Measurements from ENCODE around the gene NCOA1. TPM values are rescaled to one million over a fixed set of nuclear protein-coding genes. Genes with fewer than 3 reads are reported as not detected.
"Not testable (repeated sequence)": the region's sequence is repeated elsewhere in the genome, so short reads cannot be mapped to it uniquely, and the experiment has no call there.

NCOA1 gene
- polyA plus RNA-seq, 3 donors: 7.3 to 30.2 (median 10.2) TPM

DNA sequence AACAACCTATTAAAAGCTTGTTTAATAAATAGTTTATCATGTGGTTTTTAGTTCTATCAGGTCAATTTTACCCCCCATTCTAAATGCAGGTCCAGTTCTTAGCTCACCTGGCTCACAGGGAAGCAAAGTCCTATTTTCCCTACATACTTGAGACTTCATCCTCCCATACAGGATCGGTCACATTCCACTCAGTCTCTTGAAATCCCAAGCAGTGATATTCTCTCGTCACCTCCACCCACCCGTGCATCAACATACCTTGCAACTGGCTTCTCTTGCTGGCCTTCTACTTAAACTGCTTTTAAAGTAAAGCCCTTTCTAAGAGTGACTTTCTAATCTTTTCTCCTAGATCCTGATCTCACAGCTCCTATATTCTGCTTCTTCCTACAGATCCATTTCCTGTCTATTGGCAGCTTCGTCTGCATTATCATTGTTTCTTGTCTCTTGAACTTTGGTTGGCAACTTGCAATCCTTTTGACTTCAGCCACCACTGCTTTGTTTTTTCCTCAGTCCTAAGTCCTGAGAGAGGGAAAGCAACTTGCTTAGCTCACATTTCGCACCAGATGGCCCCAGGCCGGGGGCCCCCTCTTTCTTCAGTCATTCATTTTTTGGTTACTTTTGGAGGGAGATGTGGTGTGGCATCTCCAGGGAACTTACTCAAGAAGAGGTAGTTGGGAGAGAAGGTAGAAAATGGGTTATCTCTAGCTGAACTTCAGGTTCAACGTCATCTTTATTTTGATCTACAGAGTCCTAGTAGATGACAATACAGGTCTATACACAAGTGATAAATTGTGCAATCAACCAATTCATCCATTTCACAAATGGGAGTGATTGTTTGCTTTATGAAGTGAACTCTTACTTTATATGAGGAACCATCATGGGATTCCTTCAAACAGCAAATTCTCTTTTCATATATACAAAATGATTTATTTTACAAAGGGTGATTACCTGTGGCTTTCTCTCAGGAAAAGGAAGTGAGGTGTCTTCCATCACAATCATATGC lies 23.9 kb upstream of the NCOA1 start:
- peaks cover 14% of the 10 kb centered on the region for H3K4me1 Mint-ChIP-seq
- Histone ChIP-seq H3K9ac (ENCODE audit: insufficient read depth, low read length, poor library complexity, severe bottlenecking) (no peak overlapping the region), H2AFZ (ENCODE audit: insufficient read depth, low read depth, low read length, poor library complexity, severe bottlenecking) (no peak overlapping the region), H3K27ac (ENCODE audit: low read depth in 1 of 2, low read length in 2 of 2) (no peak overlapping the region), H3K4me2 (replicated peaks; ENCODE audit: extremely low read depth, low read length, poor library complexity, severe bottlenecking) (no peak overlapping the region), H3K9me3 (replicated peaks in 1 of 2; ENCODE audit: control insufficient read depth in 1 of 2, insufficient read depth in 1 of 2, low read length in 2 of 2) (no peaks in the 10 kb centered on the region), H3K4me1 (ENCODE audit: control insufficient read depth in 1 of 2, insufficient read depth in 2 of 2, low read length in 2 of 2) (peaks cover 3% of the 10 kb centered on the region in 2 donors), H3K27me3 (ENCODE audit: control insufficient read depth in 2 of 2, insufficient read depth in 2 of 2, low read length in 2 of 2) (no peaks in the 10 kb centered on the region), H3K79me2 (ENCODE audit: insufficient read depth, low read length) (no peaks in the 10 kb centered on the region), H3K36me3 (replicated peaks in 1 of 2; ENCODE audit: control insufficient read depth in 1 of 2, insufficient read depth in 2 of 2, low read length in 2 of 2) (no peaks in the 10 kb centered on the region), H4K20me1 (ENCODE audit: insufficient read depth, low read length) (no peaks in the 10 kb centered on the region), H3K4me3 (replicated peaks in 1 of 3; ENCODE audit: low read depth in 2 of 3, low read length in 3 of 3) (no peak overlapping the region)
- TF ChIP-seq CTCF (IDR thresholded peaks at IDR 0.05): no peak
- H3K9me3 Mint-ChIP-seq: peaks cover 0 to 2% (median 0%) of the 10 kb centered on the region in 7 donors
- H3K27me3 Mint-ChIP-seq (ENCODE audit: low read depth in 3 of 3): peaks cover 0 to 6% (median 3%) of the 10 kb centered on the region in 3 donors
- no peak overlapping the region for H3K4me3 Mint-ChIP-seq
- H3K27ac Mint-ChIP-seq: no peak overlapping the region
- no peak for DNase-seq
- H3K36me3 Mint-ChIP-seq: peaks cover 0 to 2% of the 10 kb centered on the region in 2 donors
- intact Hi-C loops (cut with micrococcal nuclease): no loop called here
- WGBS (ENCODE audit: insufficient coverage): 93% methylated on average over 4 of the region's 7 CpGs

GRCh38 chr2:24468453-24468852 lies 22.6 kb upstream of the NCOA1 start:
- H3K9me3 Mint-ChIP-seq; H3K4me2 ChIP-seq (replicated peaks; ENCODE audit: extremely low read depth, low read length, poor library complexity, severe bottlenecking); H3K27me3 Mint-ChIP-seq (ENCODE audit: low read depth in 3 of 3); H3K79me2 ChIP-seq (ENCODE audit: insufficient read depth, low read length); H3K9me3 ChIP-seq (replicated peaks in 1 of 2; ENCODE audit: control insufficient read depth in 1 of 2, insufficient read depth in 1 of 2, low read length in 2 of 2); H3K36me3 ChIP-seq (replicated peaks in 1 of 2; ENCODE audit: control insufficient read depth in 1 of 2, insufficient read depth in 2 of 2, low read length in 2 of 2); H3K4me3 ChIP-seq (replicated peaks in 1 of 3; ENCODE audit: low read depth in 2 of 3, low read length in 3 of 3); H3K27ac ChIP-seq (ENCODE audit: low read depth in 1 of 2, low read length in 2 of 2); DNase-seq; H3K4me1 Mint-ChIP-seq; H3K4me3 Mint-ChIP-seq; H3K27ac Mint-ChIP-seq; H3K4me1 ChIP-seq (ENCODE audit: control insufficient read depth in 1 of 2, insufficient read depth in 2 of 2, low read length in 2 of 2); H3K9ac ChIP-seq (ENCODE audit: insufficient read depth, low read length, poor library complexity, severe bottlenecking); H3K36me3 Mint-ChIP-seq; H4K20me1 ChIP-seq (ENCODE audit: insufficient read depth, low read length); H2AFZ ChIP-seq (ENCODE audit: insufficient read depth, low read depth, low read length, poor library complexity, severe bottlenecking); H3K27me3 ChIP-seq (ENCODE audit: control insufficient read depth in 2 of 2, insufficient read depth in 2 of 2, low read length in 2 of 2); intact Hi-C loops (cut with micrococcal nuclease): not testable (repeated sequence)
- no CpG with 5 or more reads among the region's 1 CpG for WGBS (ENCODE audit: insufficient coverage)

All from CD14-positive monocyte (primary cell).